Activated T-helper 2 cell treated with anti-CD3 and anti-CD28 coated beads, Interferon-gamma antibody, Interleukin-2, Interleukin-4, amounts not matched to agents 10 μg/mL and 5 μg/mL and 100 μg/mL, durations not matched to agents 14 hours and 24 hours and 36 hours (primary cell): ENCODE results near the gene RHOH. TPM values are rescaled to one million over a fixed set of nuclear protein-coding genes. Genes with fewer than 3 reads are reported as not detected.
A peak's percentile ranks its signal among the peaks of the same experiment; 100 is the strongest.

ENCODE experiments used
- DNase-seq: peaks from one replicate; pipeline ENCODE4 v3.0.0; 2021; ENCODE audit warnings: low spot score
- H3K27ac Mint-ChIP-seq: one replicate; pipeline ENCODE4 v1.8.0; 2021; ENCODE audit warnings: mixed read lengths
- H3K27me3 Mint-ChIP-seq: one replicate; pipeline ENCODE4 v1.8.0; 2021; ENCODE audit warnings: low read depth, mixed read lengths
- H3K36me3 Mint-ChIP-seq: one replicate; pipeline ENCODE4 v1.8.0; 2021; ENCODE audit warnings: low read depth, mixed read lengths
- H3K4me1 Mint-ChIP-seq: one replicate; pipeline ENCODE4 v1.8.0; 2021; ENCODE audit warnings: low read depth, mixed read lengths
- H3K4me3 Mint-ChIP-seq: one replicate; pipeline ENCODE4 v1.8.0; 2021; ENCODE audit warnings: low read depth, mild to moderate bottlenecking, moderate library complexity, mixed read lengths
- H3K9me3 Mint-ChIP-seq: one replicate; pipeline ENCODE4 v1.8.0; 2021; ENCODE audit warnings: mixed read lengths
- intact Hi-C: fragments of 100-400 bp; cut with micrococcal nuclease; formaldehyde crosslinking; loops from one replicate; pipeline ENCODE4 v1.15.1; 2023
- total RNA-seq: library from RNA; stranded (reverse); gene quantifications from 2 replicates; pipeline ENCODE4 v1.2.3, GENCODE V29; 2022

RHOH gene
- total RNA-seq, 1 donor from 2014 or later = 108 TPM

DNA sequence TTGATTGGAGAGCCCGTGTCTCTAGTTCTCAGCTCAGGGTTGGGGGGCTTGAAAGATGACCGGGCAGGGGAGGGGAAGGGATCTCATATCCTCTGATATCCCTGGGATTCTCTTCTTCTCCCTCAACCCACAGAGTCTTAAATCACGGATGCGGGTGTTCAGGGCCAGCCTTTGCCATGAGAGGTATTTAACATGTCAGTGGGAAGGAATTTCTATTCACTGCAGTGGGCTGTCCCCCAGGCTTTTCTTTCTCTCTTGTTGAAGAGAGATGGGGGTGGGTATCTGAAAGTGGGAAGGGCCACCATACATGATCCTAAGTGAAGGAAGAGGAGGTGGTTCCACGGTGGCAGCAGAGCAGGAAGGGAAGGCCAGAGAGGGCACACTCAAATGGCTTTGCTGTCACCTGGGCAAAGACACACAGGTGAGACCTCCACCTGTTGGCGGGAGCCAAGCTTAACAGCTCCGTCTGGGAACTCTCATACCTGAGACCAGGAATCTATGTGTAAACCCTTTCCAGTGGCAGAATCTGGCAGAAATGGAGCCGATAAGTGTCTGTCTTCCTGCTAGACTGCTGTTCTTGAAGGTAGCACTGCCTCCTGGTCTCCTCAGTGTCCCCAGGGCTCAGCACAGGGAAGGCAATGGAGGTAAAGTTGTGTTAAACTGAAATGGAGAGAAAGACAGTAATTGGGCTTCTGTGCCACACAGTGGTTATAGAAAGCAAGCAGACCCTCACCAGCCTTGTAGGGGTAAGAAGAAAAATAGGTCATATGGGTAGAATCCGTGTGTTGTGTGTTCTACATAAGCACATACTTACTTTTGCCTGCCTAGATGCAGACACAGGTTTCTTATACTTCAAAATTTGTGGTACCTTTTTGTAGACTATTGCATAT, 49.4 kb downstream of the RHOH start:
- Mint-ChIP-seq H3K36me3 (peaks cover 73% of the 10 kb centered on the region), H3K27me3 (no peaks in the 10 kb centered on the region), H3K4me3 (no peak overlapping the region), H3K27ac (peak overlapping the region; percentile 78), H3K4me1 (peaks cover 68% of the 10 kb centered on the region), H3K9me3 (no peaks in the 10 kb centered on the region)
- no peak for DNase-seq
- intact Hi-C loops = no loop called here

DNA sequence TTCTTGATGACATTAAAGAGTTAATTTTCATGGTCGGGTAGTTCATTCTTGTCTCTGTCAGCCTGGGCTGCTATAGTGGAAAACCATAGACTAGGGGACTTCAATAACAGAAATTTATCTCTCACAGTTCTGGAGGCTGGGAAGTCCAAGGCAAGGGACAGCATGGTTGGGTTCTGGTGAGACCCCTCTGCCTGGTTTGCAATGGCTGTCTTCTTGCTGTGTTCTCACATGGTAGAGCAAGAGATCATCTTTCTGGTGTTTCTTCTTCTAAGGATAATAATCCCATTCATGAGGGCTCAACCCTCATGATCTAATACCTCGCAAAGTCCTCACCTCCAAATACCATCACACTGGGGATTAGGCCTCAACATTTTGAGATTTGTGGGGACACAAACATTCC, 50.1 kb downstream of the RHOH start:
- Mint-ChIP-seq H3K4me3 (no peak overlapping the region), H3K36me3 (peaks cover 69% of the 10 kb centered on the region)
- DNase-seq = no peak

DNA sequence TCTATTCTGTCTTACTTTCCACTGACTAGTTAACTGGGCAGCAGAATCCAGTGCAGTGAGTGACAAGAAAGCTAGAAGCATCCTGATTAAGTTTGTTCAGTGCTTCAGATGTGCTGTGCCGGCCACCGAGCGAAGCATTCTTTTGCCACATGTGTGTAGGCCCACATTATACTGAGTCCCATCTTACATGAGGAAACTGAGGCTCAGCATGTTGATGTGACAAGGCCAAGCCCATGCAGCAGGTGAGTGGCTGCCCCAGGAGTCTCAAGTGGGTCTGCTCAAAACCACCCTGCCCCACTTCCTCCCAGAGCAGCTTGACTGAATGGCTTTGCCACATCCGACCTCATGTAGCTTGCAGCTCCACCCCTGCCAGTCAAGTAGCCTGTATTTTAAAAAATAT, 50.5 kb downstream of the RHOH start:
- H3K27ac Mint-ChIP-seq = peak overlapping the region; percentile 78
- H3K4me1 Mint-ChIP-seq = peaks cover 61% of the 10 kb centered on the region
- DNase-seq = peak; percentile 49
- H3K4me3 Mint-ChIP-seq = no peak overlapping the region
- no peaks in the 10 kb centered on the region for H3K27me3 Mint-ChIP-seq
- no peaks in the 10 kb centered on the region for H3K9me3 Mint-ChIP-seq
- intact Hi-C loops = no loop called here
- H3K36me3 Mint-ChIP-seq = peaks cover 66% of the 10 kb centered on the region

More for the DNA sequence above, 50.1 kb downstream of the RHOH start:
- H3K4me1 Mint-ChIP-seq = peaks cover 65% of the 10 kb centered on the region
- H3K27ac Mint-ChIP-seq = peak overlapping the region; percentile 78
- H3K27me3 Mint-ChIP-seq = no peaks in the 10 kb centered on the region
- no peaks in the 10 kb centered on the region for H3K9me3 Mint-ChIP-seq
- intact Hi-C loops = no loop called here

DNA sequence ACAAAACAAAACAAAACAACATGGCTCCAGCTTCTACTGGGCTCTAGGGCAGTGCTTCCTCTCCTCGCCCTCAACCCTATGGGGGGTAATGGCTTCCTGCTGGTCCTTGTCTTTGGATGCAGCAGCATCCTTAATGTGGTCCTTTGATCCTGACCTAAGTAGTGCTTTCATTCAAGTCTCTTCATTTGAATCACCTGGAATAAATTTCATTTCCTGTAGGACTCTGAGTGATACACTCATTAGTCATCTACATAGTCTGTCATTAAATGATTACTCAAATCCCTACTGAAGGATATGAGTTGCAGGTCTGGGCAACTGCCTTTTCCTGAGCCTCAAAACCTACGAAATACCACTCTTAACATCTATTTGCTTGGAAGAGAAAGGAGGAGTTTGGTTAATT, 54.5 kb downstream of the RHOH start:
- peaks cover 26% of the 10 kb centered on the region for H3K36me3 Mint-ChIP-seq
- no peaks in the 10 kb centered on the region for H3K27me3 Mint-ChIP-seq
- peak overlapping the region; percentile 61 for H3K27ac Mint-ChIP-seq
- intact Hi-C loops = loop anchor here (1.0 kb wide), 2 partner anchors 24 to 33 kb away; no protein-coding TSS in a partner anchor
- DNase-seq = no peak
- peaks cover 55% of the 10 kb centered on the region for H3K4me1 Mint-ChIP-seq
- H3K4me3 Mint-ChIP-seq = no peak overlapping the region
- H3K9me3 Mint-ChIP-seq = no peaks in the 10 kb centered on the region

DNA sequence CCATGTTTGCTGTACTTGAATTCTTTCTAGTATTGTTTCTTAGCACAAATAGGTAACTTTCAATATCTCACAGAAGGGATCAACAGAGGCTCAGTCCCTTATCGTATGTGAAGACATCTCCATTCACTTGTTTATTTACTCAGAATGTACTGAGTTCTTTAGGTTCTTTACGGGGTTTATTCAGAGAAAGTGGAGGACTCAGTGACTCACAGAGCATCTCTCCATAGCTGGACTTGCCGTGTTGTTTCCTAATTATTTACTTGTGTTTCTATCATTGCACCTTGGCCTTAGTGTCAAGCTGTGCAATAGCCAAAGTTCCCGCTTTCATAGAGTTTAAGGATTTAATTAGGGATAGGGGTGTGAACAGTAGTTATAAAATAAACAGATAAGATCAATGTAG, 57.1 kb downstream of the RHOH start:
- Mint-ChIP-seq H3K9me3 (no peaks in the 10 kb centered on the region), H3K4me3 (no peak overlapping the region), H3K27me3 (no peaks in the 10 kb centered on the region), H3K27ac (peak overlapping the region; percentile 85), H3K4me1 (peaks cover 56% of the 10 kb centered on the region), H3K36me3 (peaks cover 7% of the 10 kb centered on the region)
- DNase-seq = no peak
- intact Hi-C loops = loop anchor here (2.0 kb wide), 3 partner anchors 15 to 55 kb away; no protein-coding TSS in a partner anchor

DNA sequence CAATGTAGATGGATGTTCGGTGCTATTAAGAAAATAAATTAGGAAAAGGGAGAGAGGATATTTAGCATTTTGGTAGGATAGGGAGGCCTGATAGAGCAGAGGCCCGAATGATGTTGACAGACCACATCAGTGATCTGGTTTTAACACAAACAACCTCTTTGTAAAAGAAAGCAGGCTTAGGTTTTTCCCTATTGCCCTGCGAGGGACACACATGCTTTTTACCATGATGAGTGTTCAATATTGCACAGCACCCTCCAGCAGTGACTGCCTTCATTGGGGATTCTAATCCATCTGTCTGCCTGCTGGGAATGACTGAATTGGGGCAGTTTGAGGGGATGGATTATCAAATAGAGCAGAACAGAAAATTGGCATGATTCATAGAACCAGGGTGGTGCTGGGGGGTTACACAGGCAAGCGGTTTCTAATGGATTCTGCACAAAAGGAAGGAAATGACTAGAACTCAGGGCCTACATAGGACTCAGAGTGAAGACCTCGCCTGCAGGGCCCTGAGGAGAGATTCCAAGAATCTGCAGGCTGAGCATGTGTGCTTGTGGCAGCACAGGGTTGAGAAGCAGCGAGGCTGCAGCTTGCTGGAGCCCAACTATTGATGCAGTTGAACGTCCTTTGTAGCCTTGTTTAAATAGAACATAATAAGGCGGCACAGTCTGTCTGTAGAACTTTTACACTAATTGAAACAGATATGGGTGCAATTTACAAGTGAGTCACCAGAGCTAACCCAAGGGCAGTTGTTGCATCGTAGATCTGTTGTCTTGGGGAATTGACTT, 58.0 kb downstream of the RHOH start:
- DNase-seq = no peak
- Mint-ChIP-seq H3K36me3 (peaks cover 4% of the 10 kb centered on the region), H3K9me3 (no peaks in the 10 kb centered on the region), H3K4me1 (peaks cover 53% of the 10 kb centered on the region), H3K4me3 (peak overlapping the region; percentile 28), H3K27me3 (no peaks in the 10 kb centered on the region), H3K27ac (peak overlapping the region; percentile 85)
- intact Hi-C loops = loop anchor here (1.0 to 2.0 kb wide), 4 partner anchors 16 to 54 kb away; no protein-coding TSS in a partner anchor

DNA sequence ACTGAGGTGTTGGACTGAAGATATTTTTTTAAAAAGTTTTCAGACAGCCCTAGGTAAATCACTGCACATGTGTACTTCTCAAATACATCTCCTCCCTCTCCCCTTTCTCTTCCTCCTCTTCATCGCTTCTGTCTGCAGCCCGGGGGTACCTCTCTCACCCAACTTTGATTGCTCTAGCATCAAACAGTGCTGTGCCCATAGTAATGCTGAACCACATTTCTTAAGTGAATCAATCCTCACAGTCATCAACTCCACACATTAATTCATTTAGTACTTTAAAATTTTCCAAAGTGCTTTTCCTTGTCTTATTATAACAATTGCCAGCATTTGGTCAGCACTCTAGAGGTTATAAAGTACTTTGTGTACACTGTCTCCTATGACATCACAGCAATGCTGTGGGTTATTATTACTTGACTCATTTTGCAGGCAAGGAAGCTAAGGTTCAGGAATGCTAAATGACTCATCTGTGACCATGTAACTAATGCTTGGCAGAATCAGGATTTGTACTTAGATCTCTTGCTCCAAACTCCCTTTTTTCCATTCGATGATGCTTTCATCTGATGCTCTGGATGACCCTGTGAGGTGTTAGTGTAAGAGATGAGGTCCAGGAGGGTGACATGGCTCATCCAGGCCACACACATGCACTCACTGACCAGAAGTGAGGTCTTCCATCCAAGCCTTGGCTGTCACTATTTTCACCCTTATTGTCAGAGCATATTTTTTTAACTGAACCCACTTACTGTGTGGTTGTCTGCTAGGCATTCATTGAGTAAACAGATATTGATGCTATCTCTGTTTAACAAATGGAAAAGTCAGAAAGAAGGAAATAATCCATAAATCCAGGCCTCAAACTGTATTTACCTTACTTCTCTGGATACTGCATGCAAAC, 58.8 kb downstream of the RHOH start:
- peaks cover 4% of the 10 kb centered on the region for H3K36me3 Mint-ChIP-seq

DNA sequence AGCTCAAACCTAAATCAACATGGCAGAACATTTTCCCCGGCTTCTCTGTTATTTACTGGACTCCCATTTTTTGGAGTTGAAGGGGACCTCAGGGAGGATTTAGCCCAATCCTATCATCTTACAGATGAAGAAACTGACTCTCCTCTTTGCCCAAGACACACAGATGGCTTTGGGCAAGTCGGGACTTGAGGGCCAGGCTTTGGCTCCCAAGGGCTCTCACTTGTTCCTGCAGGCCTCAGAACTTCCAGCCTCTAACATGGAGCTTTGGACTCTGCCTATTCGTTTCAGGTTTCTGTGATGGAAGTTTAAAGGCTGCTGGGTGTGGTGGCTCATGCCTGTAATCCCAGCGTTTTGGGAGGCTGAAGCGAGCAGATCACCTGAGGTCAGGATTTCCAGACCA, 59.5 kb downstream of the RHOH start:
- H3K36me3 Mint-ChIP-seq = peaks cover 2% of the 10 kb centered on the region
- H3K9me3 Mint-ChIP-seq = no peaks in the 10 kb centered on the region
- no peak for DNase-seq
- H3K27ac Mint-ChIP-seq = peak overlapping the region; percentile 50
- peaks cover 49% of the 10 kb centered on the region for H3K4me1 Mint-ChIP-seq
- H3K4me3 Mint-ChIP-seq = no peak overlapping the region
- no peaks in the 10 kb centered on the region for H3K27me3 Mint-ChIP-seq
- intact Hi-C loops = no loop called here

More for the DNA sequence above, 58.8 kb downstream of the RHOH start:
- peak overlapping the region; percentile 15 for H3K4me3 Mint-ChIP-seq
- H3K27ac Mint-ChIP-seq = peak overlapping the region; percentile 85
- DNase-seq = no peak
- no peaks in the 10 kb centered on the region for H3K9me3 Mint-ChIP-seq
- peaks cover 52% of the 10 kb centered on the region for H3K4me1 Mint-ChIP-seq
- H3K27me3 Mint-ChIP-seq = no peaks in the 10 kb centered on the region
- intact Hi-C loops = loop anchor here (1.0 to 2.0 kb wide), 4 partner anchors 17 to 55 kb away; no protein-coding TSS in a partner anchor

DNA sequence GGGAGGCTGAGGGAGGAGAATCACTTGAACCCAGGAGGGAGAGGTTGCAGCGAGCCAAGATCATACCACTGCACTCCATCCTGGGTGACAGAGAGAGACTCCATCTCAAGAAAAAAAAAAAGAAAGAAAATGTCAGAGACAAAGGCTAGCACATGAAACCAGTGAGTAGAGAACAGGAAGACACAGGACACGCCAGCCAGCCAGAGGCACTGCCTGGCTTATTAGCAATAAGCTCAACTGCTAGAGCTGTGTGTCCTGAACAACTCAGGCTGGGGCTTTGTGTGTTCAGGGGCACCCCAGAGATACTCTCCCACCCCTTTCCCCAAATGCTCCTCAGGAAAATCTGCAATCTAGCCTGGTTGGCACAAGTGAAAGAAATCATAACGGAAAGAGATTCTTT, 60.0 kb downstream of the RHOH start:
- H3K27me3 Mint-ChIP-seq = no peaks in the 10 kb centered on the region
- no peaks in the 10 kb centered on the region for H3K36me3 Mint-ChIP-seq
- peak overlapping the region; percentile 50 for H3K27ac Mint-ChIP-seq
- peaks cover 46% of the 10 kb centered on the region for H3K4me1 Mint-ChIP-seq
- H3K4me3 Mint-ChIP-seq = no peak overlapping the region
- intact Hi-C loops = no loop called here
- H3K9me3 Mint-ChIP-seq = no peaks in the 10 kb centered on the region
- no peak for DNase-seq

DNA sequence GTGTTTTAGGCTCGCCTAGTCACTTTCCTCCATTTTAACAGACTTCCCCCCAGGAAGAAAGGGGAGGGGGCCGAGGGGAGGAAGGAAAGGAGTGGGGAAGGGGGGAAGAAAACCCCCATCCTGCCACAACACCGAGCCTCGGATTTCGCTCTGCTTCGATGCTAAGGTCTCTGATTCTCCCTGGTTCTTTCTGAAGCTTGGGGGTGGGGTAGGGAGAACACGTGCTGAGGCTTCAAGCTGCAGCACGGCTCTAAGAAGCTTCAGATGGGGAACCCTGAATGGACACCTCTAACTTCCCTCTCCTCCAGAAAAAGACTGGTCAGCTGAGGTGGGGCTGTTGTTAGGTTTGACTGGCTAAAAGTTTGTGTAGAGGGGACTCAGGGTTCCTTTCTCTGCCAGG, 61.8 kb downstream of the RHOH start:
- Mint-ChIP-seq H3K4me1 (peaks cover 46% of the 10 kb centered on the region), H3K36me3 (no peaks in the 10 kb centered on the region), H3K27me3 (no peaks in the 10 kb centered on the region), H3K9me3 (no peaks in the 10 kb centered on the region), H3K27ac (no peak overlapping the region), H3K4me3 (no peak overlapping the region)
- intact Hi-C loops = no loop called here
- no peak for DNase-seq

DNA sequence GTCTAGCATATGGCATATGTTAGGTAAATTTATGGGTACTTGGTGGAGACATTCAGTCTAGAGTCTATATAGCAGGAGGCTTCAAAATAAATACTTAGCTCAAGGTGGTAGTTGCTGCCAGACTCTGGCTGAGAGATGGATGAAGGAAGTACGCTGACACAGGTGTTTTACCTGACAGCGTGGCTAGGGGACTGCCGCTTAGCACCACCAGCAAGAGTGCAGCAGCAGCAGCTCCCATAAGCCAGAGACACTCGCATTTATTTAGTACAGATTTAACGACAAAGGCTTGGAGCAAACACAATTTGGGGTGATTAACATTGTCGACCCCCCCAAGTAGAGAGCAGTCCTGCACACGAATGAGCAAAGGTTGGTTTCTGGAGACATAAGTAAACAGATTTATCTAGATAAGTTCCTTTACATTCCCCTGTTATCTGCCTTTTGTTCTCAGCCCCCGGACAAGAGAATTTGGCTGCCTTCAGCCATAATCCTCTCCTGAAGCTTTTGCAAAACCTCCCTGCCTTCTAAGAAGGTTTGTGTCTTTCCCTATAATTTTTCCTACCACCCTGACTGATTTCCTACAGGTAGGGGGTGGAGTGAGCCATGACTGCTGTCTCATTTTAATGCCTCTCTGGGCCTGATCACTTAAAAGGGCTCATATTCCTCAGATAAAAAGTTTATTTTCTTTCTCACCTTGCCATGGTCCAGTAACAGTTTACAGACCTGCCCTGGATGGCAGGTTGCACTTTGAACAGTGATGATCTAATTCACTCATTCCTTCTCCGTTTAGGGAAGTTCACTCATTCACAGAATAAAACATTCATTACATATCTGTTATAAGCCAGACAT, 64.6 kb downstream of the RHOH start:
- Mint-ChIP-seq H3K27ac (no peak overlapping the region), H3K36me3 (no peaks in the 10 kb centered on the region), H3K4me3 (no peak overlapping the region), H3K9me3 (no peaks in the 10 kb centered on the region), H3K4me1 (peaks cover 37% of the 10 kb centered on the region), H3K27me3 (no peaks in the 10 kb centered on the region)
- intact Hi-C loops = no loop called here
- DNase-seq = no peak
